A204.1 (cell line): ENCODE measurements around the gene GTF2IRD1.
"Not testable (repeated sequence)": the region's sequence is repeated elsewhere in the genome, so short reads cannot be mapped to it uniquely, and the experiment has no call there.

Source experiments
- FAIRE-seq: peaks from 2 replicates; lab custom pipeline; 2012; peaks lifted over from hg19 to GRCh38; lab: Jason Lieb, UNC

GTF2IRD1 gene

GRCh38 chr7:74430409-74430808 is 23.3 kb upstream of the GTF2IRD1 start:
- not testable (repeated sequence) for FAIRE-seq

- no peak for FAIRE-seq
Observed at GRCh38 chr7:74430961-74431466, 22.7 kb upstream of the GTF2IRD1 start.

GRCh38 chr7:74437291-74437571 is 16.5 kb upstream of the GTF2IRD1 start:
- not testable (repeated sequence) for FAIRE-seq

GRCh38 chr7:74438327-74438726 is 15.4 kb upstream of the GTF2IRD1 start:
- FAIRE-seq: no peak

- FAIRE-seq: no peak
Observed at GRCh38 chr7:74439541-74439940, 14.2 kb upstream of the GTF2IRD1 start.

GRCh38 chr7:74440143-74440542 is 13.6 kb upstream of the GTF2IRD1 start:
- FAIRE-seq: not testable (repeated sequence)

- no peak for FAIRE-seq
Observed at GRCh38 chr7:74441801-74442200, 11.9 kb upstream of the GTF2IRD1 start.

- FAIRE-seq: no peak
Observed at GRCh38 chr7:74443543-74444247, 10.0 kb upstream of the GTF2IRD1 start.

GRCh38 chr7:74449144-74449543 is 4.6 kb upstream of the GTF2IRD1 start:
- no peak for FAIRE-seq

GRCh38 chr7:74449809-74450397 is 3.8 kb upstream of the GTF2IRD1 start:
- FAIRE-seq: no peak

- FAIRE-seq: no peak
Observed at GRCh38 chr7:74452748-74453321, 871 bp upstream of the GTF2IRD1 start.

- FAIRE-seq: no peak
Observed at GRCh38 chr7:74454021-74454924, 567 bp downstream of the GTF2IRD1 start.

- no peak for FAIRE-seq
Observed at GRCh38 chr7:74454925-74455288, 1.2 kb downstream of the GTF2IRD1 start.

- FAIRE-seq: no peak
Observed at GRCh38 chr7:74455291-74455804, 1.6 kb downstream of the GTF2IRD1 start.

- no peak for FAIRE-seq
Observed at GRCh38 chr7:74455928-74456327, 2.2 kb downstream of the GTF2IRD1 start.

- FAIRE-seq: no peak
Observed at GRCh38 chr7:74457007-74457406, 3.3 kb downstream of the GTF2IRD1 start.

GRCh38 chr7:74461970-74462706 is 8.4 kb downstream of the GTF2IRD1 start:
- no peak for FAIRE-seq

GRCh38 chr7:74462707-74463100 is 9.0 kb downstream of the GTF2IRD1 start:
- FAIRE-seq: no peak

GRCh38 chr7:74464931-74465886 is 11.5 kb downstream of the GTF2IRD1 start:
- FAIRE-seq: no peak

GRCh38 chr7:74466196-74466813 is 12.6 kb downstream of the GTF2IRD1 start:
- no peak for FAIRE-seq
